Hematopoietic multipotent progenitor cell treated with erythropoietin and hydrocortisone succinate and interleukin-3 and kit ligand, for 4 days (in vitro differentiated cells): ENCODE results near the gene FBXO15.

Source experiments
- DNase-seq: peaks from one replicate; pipeline ENCODE4 v3.0.0-alpha.2; 2015

Gene FBXO15

GRCh38 chr18:74050807-74051206, 96.8 kb downstream of the FBXO15 start:
- DNase-seq, result no peak

- peak; percentile 61 for DNase-seq
These were observed 106.9 kb downstream of the FBXO15 start for GRCh38 chr18:74040459-74041332.

- no peak for DNase-seq
These were observed 107.6 kb downstream of the FBXO15 start for GRCh38 chr18:74040008-74040407.

- DNase-seq, result no peak
These were observed 118.5 kb downstream of the FBXO15 start for GRCh38 chr18:74029161-74029560.
